NT2/D1 (cell line): Measurements from ENCODE around the gene PLCH1.
"Not testable (repeated sequence)": the region's sequence is repeated elsewhere in the genome, so short reads cannot be mapped to it uniquely, and the experiment has no call there.

ENCODE experiments used
- DNase-seq: peaks from one replicate; pipeline ENCODE4 v3.0.0-alpha.2; 2011; ENCODE audit warnings: low read depth, low spot score
- H3K27me3 ChIP-seq: 2 replicates; pipeline ENCODE4 v1.6.0; 2011; ENCODE audit warnings: mild to moderate bottlenecking; ENCODE audit not compliant: insufficient read length, insufficient read depth
- H3K36me3 ChIP-seq: 2 replicates; pipeline ENCODE4 v1.6.1; 2011; ENCODE audit warnings: mild to moderate bottlenecking, low read length, mixed read lengths; ENCODE audit not compliant: insufficient read depth, insufficient read length
- H3K4me1 ChIP-seq: 2 replicates; pipeline ENCODE4 v1.5.1; 2011; ENCODE audit not compliant: insufficient read depth, insufficient read length
- H3K4me3 ChIP-seq: 2 replicates; pipeline ENCODE4 v1.5.1; 2011; ENCODE audit warnings: low read depth; ENCODE audit not compliant: insufficient read length
- H3K9ac ChIP-seq: 2 replicates; pipeline ENCODE4 v1.6.0; 2011; ENCODE audit warnings: low read depth; ENCODE audit not compliant: insufficient read length
- H3K9me3 ChIP-seq: 2 replicates; pipeline ENCODE4 v1.5.1; 2011; ENCODE audit warnings: mild to moderate bottlenecking, low read length; ENCODE audit not compliant: insufficient read depth
- SUZ12 ChIP-seq: IDR thresholded peaks from 2 replicates; pipeline ENCODE4 v1.6.1; 2011; ENCODE audit not compliant: insufficient read length, insufficient read depth; ENCODE audit errors: extremely low read depth
- YY1 ChIP-seq: IDR thresholded peaks from 2 replicates; pipeline ENCODE4 v1.6.1; 2011; ENCODE audit not compliant: insufficient read length, insufficient read depth
- ZNF274 ChIP-seq: IDR thresholded peaks from 2 replicates; pipeline ENCODE4 v1.6.1; 2011; ENCODE audit warnings: mild to moderate bottlenecking, low read depth, low read length

PLCH1 gene

GRCh38 chr3:155411500-155412223, 333.2 kb downstream of the PLCH1 start:
- Histone ChIP-seq H3K4me1 (no peaks in the 10 kb centered on the region), H3K9ac (no peak overlapping the region), H3K36me3 (no peaks in the 10 kb centered on the region), H3K9me3 (no peaks in the 10 kb centered on the region; the same call in 1 of the 2 replicates), H3K27me3 (no peaks in the 10 kb centered on the region), H3K4me3 (no peak overlapping the region)
- DNase-seq: no peak
- no peak for TF ChIP-seq YY1
- no peak for TF ChIP-seq ZNF274
- no peak for TF ChIP-seq SUZ12

- Histone ChIP-seq H3K9ac (no peak overlapping the region), H3K9me3 (no peaks in the 10 kb centered on the region; the same call in 1 of the 2 replicates), H3K27me3 (no peaks in the 10 kb centered on the region), H3K4me3 (no peak overlapping the region), H3K4me1 (no peaks in the 10 kb centered on the region), H3K36me3 (no peaks in the 10 kb centered on the region)
- no peak for DNase-seq
- TF ChIP-seq ZNF274 (no peak), YY1 (no peak), SUZ12 (no peak)
Measured at GRCh38 chr3:155409336-155409735, 335.5 kb downstream of the PLCH1 start.

GRCh38 chr3:155407971-155408370, 336.9 kb downstream of the PLCH1 start:
- TF ChIP-seq YY1 (no peak), SUZ12 (no peak), ZNF274 (no peak)
- H3K27me3 ChIP-seq: no peaks in the 10 kb centered on the region
- H3K9ac ChIP-seq: no peak overlapping the region
- no peaks in the 10 kb centered on the region for H3K4me1 ChIP-seq
- H3K9me3 ChIP-seq: no peaks in the 10 kb centered on the region; the same call in 1 of the 2 replicates
- H3K36me3 ChIP-seq: no peaks in the 10 kb centered on the region
- DNase-seq: no peak
- H3K4me3 ChIP-seq: no peak overlapping the region

GRCh38 chr3:155407331-155407730, 337.5 kb downstream of the PLCH1 start:
- Histone ChIP-seq H3K27me3 (no peaks in the 10 kb centered on the region), H3K9ac (no peak overlapping the region), H3K36me3 (no peaks in the 10 kb centered on the region), H3K4me1 (no peaks in the 10 kb centered on the region), H3K9me3 (no peaks in the 10 kb centered on the region; the same call in 1 of the 2 replicates), H3K4me3 (no peak overlapping the region)
- no peak for DNase-seq
- TF ChIP-seq ZNF274 (no peak), SUZ12 (no peak), YY1 (no peak)

GRCh38 chr3:155404486-155404885, 340.4 kb downstream of the PLCH1 start:
- Histone ChIP-seq H3K4me1 (no peaks in the 10 kb centered on the region), H3K9me3 (no peaks in the 10 kb centered on the region), H3K27me3 (no peaks in the 10 kb centered on the region), H3K9ac (no peak overlapping the region), H3K4me3 (no peak overlapping the region), H3K36me3 (no peaks in the 10 kb centered on the region)
- TF ChIP-seq ZNF274 (no peak), SUZ12 (no peak), YY1 (no peak)
- no peak for DNase-seq

GRCh38 chr3:155402656-155403055, 342.2 kb downstream of the PLCH1 start:
- Histone ChIP-seq H3K27me3 (no peaks in the 10 kb centered on the region), H3K36me3 (no peaks in the 10 kb centered on the region), H3K9ac (no peak overlapping the region), H3K4me1 (no peaks in the 10 kb centered on the region), H3K9me3 (no peaks in the 10 kb centered on the region), H3K4me3 (no peak overlapping the region)
- TF ChIP-seq SUZ12 (no peak), ZNF274 (no peak), YY1 (no peak)
- DNase-seq: no peak

GRCh38 chr3:155398046-155398445, 346.8 kb downstream of the PLCH1 start:
- peaks cover 6% of the 10 kb centered on the region; the same call in 1 of the 2 replicates for H3K9me3 ChIP-seq
- no peak overlapping the region for H3K9ac ChIP-seq
- no peaks in the 10 kb centered on the region for H3K36me3 ChIP-seq
- no peak for TF ChIP-seq YY1
- no peak for TF ChIP-seq SUZ12
- no peak for TF ChIP-seq ZNF274
- no peaks in the 10 kb centered on the region for H3K4me1 ChIP-seq
- no peak overlapping the region for H3K4me3 ChIP-seq
- no peaks in the 10 kb centered on the region for H3K27me3 ChIP-seq
- no peak for DNase-seq

- not testable (repeated sequence) for H3K9ac ChIP-seq, H3K4me3 ChIP-seq, H3K9me3 ChIP-seq, DNase-seq, H3K36me3 ChIP-seq, H3K27me3 ChIP-seq, H3K4me1 ChIP-seq
Measured at GRCh38 chr3:155394896-155395295, 350.0 kb downstream of the PLCH1 start.
